T-cell (primary cell): Measurements from ENCODE around the gene IL1RL1. TPM values are rescaled to one million over a fixed set of nuclear protein-coding genes. Genes with fewer than 3 reads are reported as not detected.
"Not testable (repeated sequence)": the region's sequence is repeated elsewhere in the genome, so short reads cannot be mapped to it uniquely, and the experiment has no call there.

ENCODE experiments used
- ATAC-seq, 4 experiments: fragments of 200-7000 bp in 3 of 4; fragments of 150-1000 bp in 1 of 4; cut with Tn5 transposase; replicated peaks in 1 of 4; 1 replicate in 3 of 4; 2 replicates in 1 of 4; pipeline ENCODE4 v1.10.0; 2021; ENCODE audit warnings: moderate library complexity in 3 of 4, mild to moderate bottlenecking in 2 of 4, moderate number of reproducible peaks in 1 of 4
- CTCF ChIA-PET, 2 donors: fragments of 300-600 bp; sonication (Branson Sonifier 250); formaldehyde crosslinking; loops; one replicate each; lab custom pipeline; 2022; ENCODE audit warnings: antibody characterized with exemption in 2 of 2; lab: Charles Lee
- POLR2A ChIA-PET, 2 donors: fragments of 300-600 bp; sonication (Branson Sonifier 250); formaldehyde crosslinking; loops; one replicate each; lab custom pipeline; 2022; ENCODE audit warnings: antibody characterized with exemption in 2 of 2; lab: Charles Lee
- DNase-seq, 35 experiments: peaks; one replicate each; pipeline versions ENCODE4 v3.0.0 to v3.0.0-alpha.2; 2013 to 2023
- H3K27ac ChIP-seq: one replicate; pipeline ENCODE4 v1.5.1; 2013; ENCODE audit warnings: low read length
- H3K27me3 ChIP-seq, 2 experiments: replicated peaks in 1 of 2; 1 replicate in 1 of 2; 2 replicates in 1 of 2; pipeline versions ENCODE4 v1.6.1 to v1.7.0; 2013; ENCODE audit warnings: low read length in 1 of 2, mixed read lengths in 1 of 2; ENCODE audit not compliant: control insufficient read depth in 2 of 2, insufficient read depth in 2 of 2; ENCODE audit errors: extremely low read depth in 1 of 2
- H3K36me3 ChIP-seq, 2 donors: 1 replicate in 1 of 2; 2 replicates in 1 of 2; pipeline versions ENCODE4 v1.6.1 to v1.7.0; 2013; ENCODE audit warnings: low read length in 1 of 2; ENCODE audit not compliant: control insufficient read depth in 2 of 2, insufficient read depth in 1 of 2; ENCODE audit errors: extremely low read depth in 1 of 2
- H3K4me1 ChIP-seq, 2 experiments: 1 replicate in 1 of 2; 2 replicates in 1 of 2; pipeline versions ENCODE4 v1.6.1 to v1.7.0; 2013; ENCODE audit warnings: low read length in 2 of 2, mixed read lengths in 1 of 2; ENCODE audit not compliant: insufficient read depth in 2 of 2, control insufficient read depth in 1 of 2; ENCODE audit errors: extremely low read depth in 1 of 2
- H3K4me3 ChIP-seq, 2 donors: 1 replicate in 1 of 2; 2 replicates in 1 of 2; pipeline versions ENCODE4 v1.5.1 to v1.7.0; 2013; ENCODE audit warnings: mild to moderate bottlenecking in 2 of 2, low read length in 1 of 2, moderate library complexity in 1 of 2; ENCODE audit not compliant: control insufficient read depth in 1 of 2; ENCODE audit errors: extremely low read depth in 1 of 2
- H3K9me3 ChIP-seq: 2 replicates; pipeline ENCODE4 v1.7.0; 2013
- H3K27ac Mint-ChIP-seq, 2 donors: one replicate each; pipeline ENCODE4 v1.8.0; 2020 to 2021; ENCODE audit warnings: mild to moderate bottlenecking in 2 of 2, mixed read lengths in 2 of 2
- H3K27me3 Mint-ChIP-seq, 2 donors: one replicate each; pipeline ENCODE4 v1.8.0; 2021 to 2022; ENCODE audit warnings: mixed read lengths in 2 of 2
- H3K36me3 Mint-ChIP-seq: one replicate; pipeline ENCODE4 v1.8.0; 2021; ENCODE audit warnings: mixed read lengths
- H3K4me1 Mint-ChIP-seq, 3 donors: one replicate each; pipeline ENCODE4 v1.8.0; 2020 to 2022; ENCODE audit warnings: mixed read lengths in 3 of 3, mild to moderate bottlenecking in 1 of 3
- H3K4me3 Mint-ChIP-seq, 3 donors: one replicate each; pipeline ENCODE4 v1.8.0; 2020 to 2022; ENCODE audit warnings: mild to moderate bottlenecking in 3 of 3, mixed read lengths in 3 of 3, moderate library complexity in 3 of 3
- H3K9me3 Mint-ChIP-seq, 3 donors: one replicate each; pipeline ENCODE4 v1.8.0; 2020 to 2022; ENCODE audit warnings: mixed read lengths in 3 of 3
- WGBS: methylation state at CpG from one replicate; pipeline ENCODE4 v1.1.5; 2013; ENCODE audit warnings: missing lambda C conversion rate; ENCODE audit not compliant: insufficient coverage; 5-methylcytosine and 5-hydroxymethylcytosine counted together
- total RNA-seq, 35 experiments: library from RNA in 6 of 35; stranded (reverse) in 6 of 35; fragments of 120-200 nt in 1 of 35; gene quantifications; one replicate each; pipeline versions ENCODE4 v1.2.1 to v1.2.4 and lab custom pipeline; 2013 to 2026

Gene IL1RL1
- total RNA-seq, 5 donors from 2014 or later (not counting 1 experiment from before 2014, with no cell fraction given), result 0.15 to 1.4 (median 0.35) TPM

GRCh38 chr2:102321941-102322719 lies 10.8 kb downstream of the IL1RL1 start:
- no peaks in the 10 kb centered on the region for H3K4me1 ChIP-seq
- H3K4me3 ChIP-seq, result no peak overlapping the region
- 100% methylated on average over 2 of the region's 6 CpGs for WGBS
- peaks cover 0 to 4% of the 10 kb centered on the region in 2 donors for H3K27me3 Mint-ChIP-seq
- DNase-seq, result no peak
- ChIA-PET CTCF (no interaction called here), POLR2A (no interaction called here)
- no peaks in the 10 kb centered on the region for H3K36me3 ChIP-seq
- no peaks in the 10 kb centered on the region for H3K27me3 ChIP-seq
- H3K36me3 Mint-ChIP-seq, result no peaks in the 10 kb centered on the region
- no peak overlapping the region for H3K27ac ChIP-seq
- no peak overlapping the region for H3K27ac Mint-ChIP-seq
- ATAC-seq, result no peak
- no peak overlapping the region for H3K4me3 Mint-ChIP-seq
- no peaks in the 10 kb centered on the region for H3K9me3 Mint-ChIP-seq
- no peaks in the 10 kb centered on the region for H3K9me3 ChIP-seq
- no peaks in the 10 kb centered on the region for H3K4me1 Mint-ChIP-seq

- ATAC-seq, H3K4me3 Mint-ChIP-seq, H3K27me3 Mint-ChIP-seq, POLR2A ChIA-PET, H3K9me3 Mint-ChIP-seq, H3K4me1 Mint-ChIP-seq, CTCF ChIA-PET, H3K4me1 ChIP-seq, H3K4me3 ChIP-seq, H3K27ac Mint-ChIP-seq, H3K9me3 ChIP-seq, H3K36me3 ChIP-seq, H3K27ac ChIP-seq, H3K27me3 ChIP-seq, H3K36me3 Mint-ChIP-seq: not testable (repeated sequence)
- 96% methylated on average over 3 of the region's 5 CpGs for WGBS
- peak in 11 of 35 experiments; percentile 2 to 30 (median 12) for DNase-seq
Observed at GRCh38 chr2:102324914-102325313, 13.6 kb downstream of the IL1RL1 start.

GRCh38 chr2:102331311-102331980 lies 20.1 kb downstream of the IL1RL1 start:
- WGBS, result 70% methylated on average over 2 of the region's 5 CpGs
- H3K27me3 ChIP-seq, result no peaks in the 10 kb centered on the region
- DNase-seq (no peak), ATAC-seq (no peak)
- no peaks in the 10 kb centered on the region for H3K4me1 ChIP-seq
- H3K27ac ChIP-seq, result no peak overlapping the region
- CTCF ChIA-PET, result interaction anchor here in 1 of 2 donors (0.7 kb wide), 1 partner anchor 113 kb away, joined by 3 read pairs; no protein-coding TSS in a partner anchor
- Mint-ChIP-seq H3K36me3 (no peaks in the 10 kb centered on the region), H3K9me3 (peaks cover 0 to 5% (median 0%) of the 10 kb centered on the region in 3 donors), H3K27ac (no peak overlapping the region), H3K27me3 (no peaks in the 10 kb centered on the region), H3K4me3 (no peak overlapping the region), H3K4me1 (peaks cover 0 to 5% (median 0%) of the 10 kb centered on the region in 3 donors)
- no peaks in the 10 kb centered on the region for H3K9me3 ChIP-seq
- H3K4me3 ChIP-seq, result no peak overlapping the region
- H3K36me3 ChIP-seq, result no peaks in the 10 kb centered on the region
- POLR2A ChIA-PET, result no interaction called here

- Histone ChIP-seq H3K4me1 (no peaks in the 10 kb centered on the region), H3K36me3 (no peaks in the 10 kb centered on the region), H3K27ac (no peak overlapping the region), H3K9me3 (no peaks in the 10 kb centered on the region), H3K4me3 (no peak overlapping the region), H3K27me3 (no peaks in the 10 kb centered on the region)
- H3K9me3 Mint-ChIP-seq, result peaks cover 0 to 5% (median 0%) of the 10 kb centered on the region in 3 donors
- no peaks in the 10 kb centered on the region for H3K27me3 Mint-ChIP-seq
- DNase-seq, result no peak
- H3K4me3 Mint-ChIP-seq, result no peak overlapping the region
- no peak for ATAC-seq
- ChIA-PET POLR2A (interaction anchor here in 1 of 2 donors (0.6 kb wide), 1 partner anchor 60 kb away, joined by 6 read pairs; no protein-coding TSS in a partner anchor), CTCF (no interaction called here)
- peaks cover 3 to 5% (median 4%) of the 10 kb centered on the region in 3 donors for H3K4me1 Mint-ChIP-seq
- H3K36me3 Mint-ChIP-seq, result no peaks in the 10 kb centered on the region
- WGBS, result 89% methylated on average over 1 of the region's 1 CpG
- H3K27ac Mint-ChIP-seq, result no peak overlapping the region
Observed at GRCh38 chr2:102334486-102334885, 23.1 kb downstream of the IL1RL1 start.

- peaks cover 0 to 5% (median 0%) of the 10 kb centered on the region in 3 donors for H3K9me3 Mint-ChIP-seq
- ChIA-PET CTCF (no interaction called here), POLR2A (no interaction called here)
Observed at GRCh38 chr2:102335871-102336366, 24.6 kb downstream of the IL1RL1 start.

GRCh38 chr2:102336502-102336945 lies 25.2 kb downstream of the IL1RL1 start:
- Mint-ChIP-seq H3K27ac (no peak overlapping the region), H3K4me3 (no peak overlapping the region), H3K27me3 (no peaks in the 10 kb centered on the region), H3K36me3 (no peaks in the 10 kb centered on the region), H3K4me1 (peaks cover 3 to 5% (median 4%) of the 10 kb centered on the region in 3 donors), H3K9me3 (peaks cover 0 to 5% (median 0%) of the 10 kb centered on the region in 3 donors)
- ATAC-seq, result no peak
- no peaks in the 10 kb centered on the region for H3K27me3 ChIP-seq
- H3K27ac ChIP-seq, result no peak overlapping the region
- no peaks in the 10 kb centered on the region for H3K36me3 ChIP-seq
- no peaks in the 10 kb centered on the region for H3K4me1 ChIP-seq
- ChIA-PET CTCF (no interaction called here), POLR2A (no interaction called here)
- no peaks in the 10 kb centered on the region for H3K9me3 ChIP-seq
- DNase-seq, result no peak
- WGBS, result 83% methylated on average over 1 of the region's 3 CpGs
- H3K4me3 ChIP-seq, result no peak overlapping the region

More at GRCh38 chr2:102335871-102336366, 24.6 kb downstream of the IL1RL1 start:
- Mint-ChIP-seq H3K4me1 (peaks cover 3 to 5% (median 4%) of the 10 kb centered on the region in 3 donors), H3K27ac (no peak overlapping the region), H3K27me3 (no peaks in the 10 kb centered on the region), H3K4me3 (no peak overlapping the region), H3K36me3 (no peaks in the 10 kb centered on the region)
- Histone ChIP-seq H3K4me1 (no peaks in the 10 kb centered on the region), H3K27me3 (no peaks in the 10 kb centered on the region), H3K4me3 (no peak overlapping the region), H3K27ac (no peak overlapping the region), H3K36me3 (no peaks in the 10 kb centered on the region), H3K9me3 (no peaks in the 10 kb centered on the region)
- peak in 2 of 35 experiments; percentile 6 for DNase-seq
- 79% methylated on average over 5 of the region's 8 CpGs for WGBS
- no peak for ATAC-seq
